ENCODE data around the gene AGMO. TPM values are rescaled to one million over a fixed set of nuclear protein-coding genes. Genes with fewer than 3 reads are reported as not detected.
A peak's percentile ranks its signal among the peaks of the same experiment; 100 is the strongest.

Gene AGMO
- not detected for polyA plus RNA-seq (2013, experiment 1 of 2)
- 0.01 TPM for polyA plus RNA-seq (2013, experiment 2 of 2)

DNA sequence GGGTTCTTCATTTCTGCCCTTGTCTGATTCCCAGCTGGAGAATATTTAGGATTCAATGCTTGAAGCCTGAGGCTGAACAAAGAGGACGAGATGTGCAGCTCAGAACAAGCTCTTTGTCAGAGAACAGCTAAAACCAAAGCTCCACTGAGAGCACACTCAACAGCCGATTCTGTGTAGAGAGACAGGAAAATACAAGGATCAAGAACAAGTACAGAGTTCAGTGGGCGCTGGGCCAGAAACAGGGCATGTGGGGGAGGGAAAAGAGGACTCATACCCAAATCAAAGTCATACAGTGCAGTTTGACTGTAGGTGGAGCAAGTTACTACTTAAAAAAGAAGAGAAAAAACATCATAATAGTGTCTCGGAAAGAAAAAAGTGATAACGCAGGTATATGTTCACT lies at the start of gene AGMO:
TSS of gene AGMO (minus strand) at position 181 of the 400 bp plus-strand sequence.
- peak within 1 kb of the TSS; percentile 65 for H3K4me2 ChIP-seq (ENCODE audit: low read length, poor library complexity, severe bottlenecking)
- H3K79me1 ChIP-seq (replicated peaks; ENCODE audit: low read length, poor library complexity, severe bottlenecking): no peaks in the 10 kb centered on the region
- H2BK120ac ChIP-seq (ENCODE audit: low read depth, low read length): no peak within 1 kb of the TSS
- no peak within 1 kb of the TSS for H2BK12ac ChIP-seq (ENCODE audit: low read length in 2 of 2)
- H3K36me3 ChIP-seq (ENCODE audit: control insufficient read depth in 1 of 2, insufficient read depth in 2 of 2, low read depth in 1 of 2, low read length in 2 of 2): no peaks in the 10 kb centered on the region
- H2AK5ac ChIP-seq (ENCODE audit: low read length, severe bottlenecking): no peak within 1 kb of the TSS
- no peak within 1 kb of the TSS for H3K14ac ChIP-seq (ENCODE audit: low read length in 2 of 2)
- no peak within 1 kb of the TSS for H3K18ac ChIP-seq (ENCODE audit: low read depth in 1 of 2, low read length in 2 of 2)
- no peak within 1 kb of the TSS for H4K91ac ChIP-seq (ENCODE audit: low read length)
- peak within 1 kb of the TSS in 1 of 2 experiments; percentile 64 for H3K4me3 ChIP-seq (ENCODE audit: insufficient read depth in 1 of 2, low read depth in 1 of 2, low read length in 2 of 2)
- H3K27me3 ChIP-seq (ENCODE audit: control insufficient read depth in 1 of 2, insufficient read depth in 1 of 2, low read length in 2 of 2): no peaks in the 10 kb centered on the region
- H3K9ac ChIP-seq (ENCODE audit: low read length): peak within 1 kb of the TSS; percentile 75
- no peak within 1 kb of the TSS for H3K4ac ChIP-seq (ENCODE audit: low read depth in 1 of 2, low read length in 2 of 2)
- H3K27ac ChIP-seq (ENCODE audit: low read length, poor library complexity, severe bottlenecking): peak within 1 kb of the TSS; percentile 43
- H2BK15ac ChIP-seq (ENCODE audit: low read depth, poor library complexity, severe bottlenecking): peak within 1 kb of the TSS; percentile 13
- no peaks in the 10 kb centered on the region for H3K4me1 ChIP-seq (ENCODE audit: control insufficient read depth, insufficient read depth, low read depth, low read length)
- 72% methylated on average over 3 of the region's 5 CpGs for WGBS
- no peak within 1 kb of the TSS for H2BK5ac ChIP-seq (ENCODE audit: low read depth, low read length, poor library complexity, severe bottlenecking)
- H2AFZ ChIP-seq (ENCODE audit: low read depth, low read length): peak within 1 kb of the TSS; percentile 11
- H4K8ac ChIP-seq (ENCODE audit: low read length): no peak within 1 kb of the TSS
- no peak for DNase-seq
- no peak within 1 kb of the TSS for H3K23ac ChIP-seq (ENCODE audit: low read length in 2 of 2)
- H3K9me3 ChIP-seq (ENCODE audit: control insufficient read depth, low read length): no peaks in the 10 kb centered on the region

DNA sequence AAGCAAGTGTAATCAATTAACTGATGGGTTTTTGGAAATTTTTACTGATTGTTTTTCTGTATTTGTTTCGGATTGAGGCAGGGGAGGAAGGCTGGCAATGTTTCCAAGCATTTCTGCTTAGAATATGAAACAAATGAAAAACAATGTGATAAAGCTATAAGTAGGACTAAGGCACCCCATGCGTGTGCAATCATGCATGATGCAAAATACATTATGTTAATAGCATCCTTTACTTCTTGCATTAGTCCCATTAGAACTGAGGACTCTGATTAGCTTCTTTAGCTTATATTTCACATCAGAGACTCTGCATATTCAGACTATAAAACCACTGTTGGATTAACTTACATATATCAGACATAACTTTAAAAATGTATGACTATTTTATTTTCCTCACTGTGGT lies 48.7 kb upstream of the AGMO start:
- Histone ChIP-seq H3K4me3 (ENCODE audit: insufficient read depth in 1 of 2, low read depth in 1 of 2, low read length in 2 of 2) (no peak overlapping the region), H3K23ac (ENCODE audit: low read length in 2 of 2) (no peak overlapping the region), H3K9me3 (ENCODE audit: control insufficient read depth, low read length) (no peaks in the 10 kb centered on the region), H3K27ac (ENCODE audit: low read length, poor library complexity, severe bottlenecking) (no peak overlapping the region), H3K18ac (ENCODE audit: low read depth in 1 of 2, low read length in 2 of 2) (no peak overlapping the region), H3K79me1 (replicated peaks; ENCODE audit: low read length, poor library complexity, severe bottlenecking) (no peaks in the 10 kb centered on the region), H2BK15ac (ENCODE audit: low read depth, poor library complexity, severe bottlenecking) (no peak overlapping the region), H2BK120ac (ENCODE audit: low read depth, low read length) (no peak overlapping the region), H2BK5ac (ENCODE audit: low read depth, low read length, poor library complexity, severe bottlenecking) (no peak overlapping the region), H3K4me2 (ENCODE audit: low read length, poor library complexity, severe bottlenecking) (no peak overlapping the region), H2AFZ (ENCODE audit: low read depth, low read length) (no peak overlapping the region), H3K14ac (ENCODE audit: low read length in 2 of 2) (no peak overlapping the region), H4K91ac (ENCODE audit: low read length) (no peak overlapping the region), H2BK12ac (ENCODE audit: low read length in 2 of 2) (no peak overlapping the region), H3K4ac (ENCODE audit: low read depth in 1 of 2, low read length in 2 of 2) (no peak overlapping the region), H2AK5ac (ENCODE audit: low read length, severe bottlenecking) (no peak overlapping the region), H3K36me3 (ENCODE audit: control insufficient read depth in 1 of 2, insufficient read depth in 2 of 2, low read depth in 1 of 2, low read length in 2 of 2) (no peaks in the 10 kb centered on the region), H4K8ac (ENCODE audit: low read length) (no peak overlapping the region), H3K4me1 (ENCODE audit: control insufficient read depth, insufficient read depth, low read depth, low read length) (no peaks in the 10 kb centered on the region), H3K27me3 (ENCODE audit: control insufficient read depth in 1 of 2, insufficient read depth in 1 of 2, low read length in 2 of 2) (no peaks in the 10 kb centered on the region), H3K9ac (ENCODE audit: low read length) (no peak overlapping the region)
- DNase-seq: no peak
- WGBS: 79% methylated on average over 2 of the region's 2 CpGs

GRCh38 chr7:15609287-15609686 lies 47.5 kb upstream of the AGMO start:
- Histone ChIP-seq H2BK12ac (ENCODE audit: low read length in 2 of 2) (no peak overlapping the region), H3K23ac (ENCODE audit: low read length in 2 of 2) (no peak overlapping the region), H3K9me3 (ENCODE audit: control insufficient read depth, low read length) (no peaks in the 10 kb centered on the region), H3K18ac (ENCODE audit: low read depth in 1 of 2, low read length in 2 of 2) (no peak overlapping the region), H4K8ac (ENCODE audit: low read length) (no peak overlapping the region), H3K4me1 (ENCODE audit: control insufficient read depth, insufficient read depth, low read depth, low read length) (no peaks in the 10 kb centered on the region), H3K4me2 (ENCODE audit: low read length, poor library complexity, severe bottlenecking) (no peak overlapping the region), H2AK5ac (ENCODE audit: low read length, severe bottlenecking) (no peak overlapping the region), H3K79me1 (replicated peaks; ENCODE audit: low read length, poor library complexity, severe bottlenecking) (no peaks in the 10 kb centered on the region), H3K9ac (ENCODE audit: low read length) (no peak overlapping the region), H3K14ac (ENCODE audit: low read length in 2 of 2) (no peak overlapping the region), H2BK120ac (ENCODE audit: low read depth, low read length) (no peak overlapping the region), H2BK15ac (ENCODE audit: low read depth, poor library complexity, severe bottlenecking) (no peak overlapping the region), H3K27me3 (ENCODE audit: control insufficient read depth in 1 of 2, insufficient read depth in 1 of 2, low read length in 2 of 2) (no peaks in the 10 kb centered on the region), H3K4me3 (ENCODE audit: insufficient read depth in 1 of 2, low read depth in 1 of 2, low read length in 2 of 2) (no peak overlapping the region), H3K4ac (ENCODE audit: low read depth in 1 of 2, low read length in 2 of 2) (no peak overlapping the region), H3K36me3 (ENCODE audit: control insufficient read depth in 1 of 2, insufficient read depth in 2 of 2, low read depth in 1 of 2, low read length in 2 of 2) (no peaks in the 10 kb centered on the region), H3K27ac (ENCODE audit: low read length, poor library complexity, severe bottlenecking) (no peak overlapping the region), H4K91ac (ENCODE audit: low read length) (no peak overlapping the region), H2BK5ac (ENCODE audit: low read depth, low read length, poor library complexity, severe bottlenecking) (no peak overlapping the region), H2AFZ (ENCODE audit: low read depth, low read length) (no peak overlapping the region)
- 100% methylated on average over 1 of the region's 2 CpGs for WGBS
- no peak for DNase-seq

DNA sequence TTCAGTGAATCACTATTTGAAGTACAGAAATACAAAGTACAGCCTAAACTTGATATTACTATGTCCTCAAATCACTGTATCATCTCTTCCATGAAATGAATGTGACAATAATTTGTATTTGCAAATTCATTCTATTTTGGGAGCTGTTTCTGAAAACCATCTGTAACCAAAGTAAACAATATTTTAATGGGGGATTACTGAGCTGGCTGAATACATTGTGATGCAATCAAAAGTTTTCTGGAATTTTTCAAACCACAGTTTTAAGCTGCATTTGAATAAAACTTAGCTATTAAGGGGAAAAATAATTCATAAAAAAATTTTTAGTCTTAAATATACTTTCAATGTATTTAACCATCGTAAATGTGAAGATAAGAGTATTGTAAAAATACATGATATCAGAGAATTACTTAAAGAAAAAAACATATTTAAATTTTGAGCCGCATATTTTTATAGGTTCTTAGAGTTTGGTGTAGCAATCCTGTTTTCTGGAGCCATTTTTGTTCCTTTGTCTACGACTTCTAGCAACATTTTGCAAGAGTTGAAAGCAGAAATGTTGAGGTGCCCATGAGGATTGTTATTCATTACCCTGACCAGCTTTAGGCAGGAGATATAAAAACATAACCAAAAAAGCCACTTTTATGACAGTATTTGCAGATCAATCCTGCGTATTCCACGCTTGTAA lies 45.9 kb upstream of the AGMO start:
- H2BK15ac ChIP-seq (ENCODE audit: low read depth, poor library complexity, severe bottlenecking): no peak overlapping the region
- no peak overlapping the region for H3K9ac ChIP-seq (ENCODE audit: low read length)
- H2AFZ ChIP-seq (ENCODE audit: low read depth, low read length): no peak overlapping the region
- no peak overlapping the region for H2BK120ac ChIP-seq (ENCODE audit: low read depth, low read length)
- WGBS: 71% methylated on average over 1 of the region's 5 CpGs
- no peaks in the 10 kb centered on the region for H3K36me3 ChIP-seq (ENCODE audit: control insufficient read depth in 1 of 2, insufficient read depth in 2 of 2, low read depth in 1 of 2, low read length in 2 of 2)
- H3K4me1 ChIP-seq (ENCODE audit: control insufficient read depth, insufficient read depth, low read depth, low read length): no peaks in the 10 kb centered on the region
- no peak overlapping the region for H3K27ac ChIP-seq (ENCODE audit: low read length, poor library complexity, severe bottlenecking)
- H3K9me3 ChIP-seq (ENCODE audit: control insufficient read depth, low read length): no peaks in the 10 kb centered on the region
- H2BK12ac ChIP-seq (ENCODE audit: low read length in 2 of 2): no peak overlapping the region
- H3K14ac ChIP-seq (ENCODE audit: low read length in 2 of 2): no peak overlapping the region
- no peak overlapping the region for H2BK5ac ChIP-seq (ENCODE audit: low read depth, low read length, poor library complexity, severe bottlenecking)
- DNase-seq: peak; percentile 11
- no peak overlapping the region for H2AK5ac ChIP-seq (ENCODE audit: low read length, severe bottlenecking)
- H3K18ac ChIP-seq (ENCODE audit: low read depth in 1 of 2, low read length in 2 of 2): no peak overlapping the region
- no peak overlapping the region for H4K91ac ChIP-seq (ENCODE audit: low read length)
- H3K4me2 ChIP-seq (ENCODE audit: low read length, poor library complexity, severe bottlenecking): no peak overlapping the region
- no peak overlapping the region for H3K4me3 ChIP-seq (ENCODE audit: insufficient read depth in 1 of 2, low read depth in 1 of 2, low read length in 2 of 2)
- no peaks in the 10 kb centered on the region for H3K79me1 ChIP-seq (replicated peaks; ENCODE audit: low read length, poor library complexity, severe bottlenecking)
- H4K8ac ChIP-seq (ENCODE audit: low read length): no peak overlapping the region
- H3K4ac ChIP-seq (ENCODE audit: low read depth in 1 of 2, low read length in 2 of 2): no peak overlapping the region
- H3K23ac ChIP-seq (ENCODE audit: low read length in 2 of 2): no peak overlapping the region
- no peaks in the 10 kb centered on the region for H3K27me3 ChIP-seq (ENCODE audit: control insufficient read depth in 1 of 2, insufficient read depth in 1 of 2, low read length in 2 of 2)

All from mesenchymal stem cell (in vitro differentiated cells and primary cell).